K562 (cell line): ENCODE measurements around the gene CMTM4. TPM values are rescaled to one million over a fixed set of nuclear protein-coding genes. Genes with fewer than 3 reads are reported as not detected.

Source experiments
- ATAC-seq: fragments of 200-7000 bp; cut with Tn5 transposase; 3 replicates; pipeline ENCODE4 v1.9.1; 2020; ENCODE audit warnings: moderate library complexity
- BruUV-seq: library from RNA; stranded (reverse); fragments of 400-500 nt; replicated peaks from 2 replicates; lab custom pipeline; 2021; lab: Mats Ljungman, UMichigan
- CTCF ChIA-PET: fragments of 300-600 bp; formaldehyde crosslinking; extraction: SDS; loops from one replicate; lab custom pipeline; 2021; ENCODE audit warnings: low intra/inter-chr PET ratio; lab: Yijun Ruan, JAX
- POLR2A ChIA-PET: fragments of 300-600, 350-650 bp; sonication (Branson Sonifier 250); formaldehyde crosslinking; extraction: SDS; loops from one replicate; lab custom pipeline; 2021; ENCODE audit warnings: antibody characterized with exemption, inconsistent platforms; lab: Yijun Ruan, JAX
- DNase-seq, 4 experiments: peaks; one replicate each; pipeline versions ENCODE4 v3.0.0 to v3.0.0-alpha.2; 2011 to 2018; ENCODE audit warnings: low spot score in 3 of 4, mixed read lengths in 3 of 4; ENCODE audit errors: extremely low read depth in 1 of 4
- FAIRE-seq: peaks from 2 replicates; lab custom pipeline; 2011; peaks lifted over from hg19 to GRCh38; lab: Jason Lieb, UNC
- H2AFZ ChIP-seq: 2 replicates; pipeline ENCODE4 v1.6.0; 2011; ENCODE audit warnings: low read depth, low read length, control low read depth, inconsistent platforms
- H3K27ac ChIP-seq: fragments of 200-600 bp; 3 replicates; pipeline ENCODE4 v1.8.0; 2011; ENCODE audit warnings: low read depth, mild to moderate bottlenecking, control low read depth, inconsistent platforms, low read length, moderate library complexity, mixed read lengths; ENCODE audit errors: extremely low read depth
- H3K27me3 ChIP-seq, 2 experiments: fragments of 300-600 bp in 1 of 2; 2 replicates in 1 of 2; 3 replicates in 1 of 2; pipeline versions ENCODE4 v1.6.0 to v1.8.0; 2011; ENCODE audit warnings: inconsistent platforms in 2 of 2, low read length in 2 of 2, mild to moderate bottlenecking in 1 of 2, mixed read lengths in 1 of 2, moderate library complexity in 1 of 2; ENCODE audit not compliant: control insufficient read depth in 2 of 2, insufficient read depth in 2 of 2
- H3K36me3 ChIP-seq: fragments of 300-600 bp; 3 replicates; pipeline ENCODE4 v1.8.0; 2011; ENCODE audit warnings: mild to moderate bottlenecking, low read length, inconsistent platforms; ENCODE audit not compliant: control insufficient read depth, insufficient read depth
- H3K4me1 ChIP-seq, 2 experiments: fragments of 200-600 bp in 1 of 2; replicated peaks in 1 of 2; 2 replicates in 1 of 2; 3 replicates in 1 of 2; pipeline versions ENCODE4 v1.5.1 to v1.8.0; 2011; ENCODE audit warnings: inconsistent platforms in 2 of 2, low read length in 2 of 2, mild to moderate bottlenecking in 1 of 2, mixed read lengths in 1 of 2, moderate library complexity in 1 of 2; ENCODE audit not compliant: control insufficient read depth in 2 of 2, insufficient read depth in 2 of 2
- H3K4me2 ChIP-seq: 2 replicates; pipeline ENCODE4 v1.6.1; 2011; ENCODE audit warnings: low read length, control low read depth, inconsistent platforms, mixed read lengths; ENCODE audit not compliant: insufficient read depth
- H3K4me3 ChIP-seq: fragments of 200-600 bp; sonication (generic), shearing (Covaris generic); 2 replicates; pipeline ENCODE4 v1.5.1; 2016; ENCODE audit warnings: control low read depth, inconsistent platforms
- H3K79me2 ChIP-seq: fragments of 200-600 bp; 3 replicates; pipeline ENCODE4 v1.8.0; 2011; ENCODE audit warnings: low read length, inconsistent platforms; ENCODE audit not compliant: control insufficient read depth, insufficient read depth
- H3K9ac ChIP-seq, 2 experiments: 2 replicates each; pipeline versions ENCODE4 v1.6.0 to v1.6.1; 2011; ENCODE audit warnings: low read depth in 2 of 2, low read length in 2 of 2, control low read depth in 1 of 2, inconsistent platforms in 1 of 2, mild to moderate bottlenecking in 1 of 2, mixed read lengths in 1 of 2; ENCODE audit not compliant: insufficient read depth in 1 of 2
- H3K9me1 ChIP-seq: one replicate; pipeline ENCODE4 v1.6.0; 2011; ENCODE audit warnings: inconsistent platforms, mild to moderate bottlenecking, low read length, moderate library complexity; ENCODE audit not compliant: control insufficient read depth, insufficient read depth
- H3K9me3 ChIP-seq: replicated peaks from 2 replicates; pipeline ENCODE4 v1.5.1; 2011; ENCODE audit warnings: low read depth, low read length, inconsistent platforms; ENCODE audit not compliant: control insufficient read depth, insufficient read depth
- H4K20me1 ChIP-seq: replicated peaks from 2 replicates; pipeline ENCODE4 v1.6.1; 2011; ENCODE audit warnings: low read length, inconsistent platforms, mixed read lengths; ENCODE audit not compliant: control insufficient read depth, insufficient read depth
- BCOR ChIP-seq: fragments of 450-650 bp; IDR thresholded peaks from 2 replicates; pipeline ENCODE4 v1.6.1; 2016
- BRF1 ChIP-seq: IDR thresholded peaks from 3 replicates; pipeline ENCODE4 v1.6.1; 2011; ENCODE audit warnings: borderline replicate concordance, mild to moderate bottlenecking; ENCODE audit not compliant: insufficient read length; ENCODE audit errors: extremely low read depth
- EP300 ChIP-seq: IDR thresholded peaks from 2 replicates; pipeline ENCODE4 v1.6.1; 2012; ENCODE audit warnings: low read length, improper control_type of control experiment
- ETV1 ChIP-seq: fragments of 450-650 bp; conservative IDR thresholded peaks from 2 replicates; pipeline ENCODE4 v1.6.1; 2016; ENCODE audit warnings: missing genetic modification characterization, control low read depth, low read depth, missing compliant biosample characterization
- HMG20B ChIP-seq: fragments of 250-450 bp; sonication (Bioruptor Pico); IDR thresholded peaks from 2 replicates; pipeline ENCODE4 v1.5.0; 2021; ENCODE audit warnings: mild to moderate bottlenecking
- LARP7 ChIP-seq: fragments of 450-650 bp; IDR thresholded peaks from 2 replicates; pipeline ENCODE4 v1.6.1; 2016
- NR2C2 ChIP-seq, 2 experiments: fragments of 200-800 bp in 1 of 2; sonication (Bioruptor generic) in 1 of 2; sonication (generic) in 1 of 2; formaldehyde crosslinking in 1 of 2; IDR thresholded peaks; 2 replicates each; pipeline versions ENCODE4 v1.6.1 to v1.8.0; 2016 to 2022; ENCODE audit warnings: mild to moderate bottlenecking in 1 of 2, missing compliant biosample characterization in 1 of 2, missing genetic modification characterization in 1 of 2, missing genetic modification reagents in 1 of 2
- RERE ChIP-seq: sonication (generic); formaldehyde crosslinking; IDR thresholded peaks from 2 replicates; pipeline ENCODE4 v1.8.0; 2023; ENCODE audit warnings: missing genetic modification reagents, mild to moderate bottlenecking, borderline replicate concordance
- SMAD3 ChIP-seq: fragments of 450-650 bp; formaldehyde crosslinking; conservative IDR thresholded peaks from 2 replicates; pipeline ENCODE4 v1.4.0; 2020; ENCODE audit warnings: mild to moderate bottlenecking
- STAT5B ChIP-seq: fragments of 250-450 bp; sonication (Bioruptor Pico); IDR thresholded peaks from 2 replicates; pipeline ENCODE4 v1.8.0; 2021; ENCODE audit warnings: mild to moderate bottlenecking, inconsistent platforms
- ZNF217 ChIP-seq: sonication (generic); formaldehyde crosslinking; IDR thresholded peaks from 2 replicates; pipeline ENCODE4 v1.8.0; 2022; ENCODE audit warnings: mild to moderate bottlenecking, missing genetic modification reagents
- WGBS: fragments of 100-300 bp; shearing (Covaris generic); methylation state at CpG from one replicate; pipeline ENCODE4 v1.1.6; 2016; ENCODE audit warnings: low coverage, mixed read lengths; ENCODE audit not compliant: insufficient coverage; ENCODE audit errors: missing lambda C conversion rate; 5-methylcytosine and 5-hydroxymethylcytosine counted together
- in situ Hi-C: fragments of 300-500 bp; cut with MboI; formaldehyde crosslinking; loops from 4 replicates; pipeline ENCODE4 v1.15.0; 2018; ENCODE audit warnings: inconsistent platforms, mixed read lengths
- intact Hi-C: fragments of 100-400 bp; cut with micrococcal nuclease; formaldehyde crosslinking; loops from 2 replicates; pipeline ENCODE4 v1.14.2; 2022
- polyA plus RNA-seq, 8 experiments: library from polyadenylated mRNA; depleted of rRNA in 4 of 8; stranded (reverse) in 5 of 8; unstranded in 3 of 8; fragments of >200 nt; fragmentation: Nextera tagmentation in 2 of 8; fragmentation: Illumina TruSeq in 1 of 8; extraction: Ambion mirVana in 2 of 8; extraction: Trizol in 1 of 8; gene quantifications; 2 replicates each; pipeline versions ENCODE4 v1.2.1 to v1.2.3, GENCODE V29; 2011 to 2014; ENCODE audit warnings: inconsistent platforms in 1 of 8, missing spikeins in 1 of 8
- total RNA-seq, 7 experiments: library from RNA; depleted of rRNA in 6 of 7; stranded (reverse); fragments of >200 nt in 6 of 7; fragmentation: Illumina TruSeq in 2 of 7; extraction: Trizol in 2 of 7; gene quantifications; 2 replicates each; pipeline versions ENCODE4 v1.2.1 to v1.2.3, GENCODE V29; 2011 to 2021; ENCODE audit warnings: low replicate concordance in 1 of 7

CMTM4 gene
- total and polyA plus RNA-seq, 9 of the 15 experiments (the other 6 are each of a cell fraction or from before 2014, with no cell fraction given), result 2.0 to 21.3 (median 12.5) TPM

GRCh38 chr16:66585481-66586239 is 110.9 kb downstream of the CMTM4 start:
- Histone ChIP-seq H3K4me3 (no peak overlapping the region), H3K9ac (no peak overlapping the region), H3K79me2 (no peaks in the 10 kb centered on the region), H3K9me1 (no peaks in the 10 kb centered on the region), H4K20me1 (no peaks in the 10 kb centered on the region), H2AFZ (no peak overlapping the region), H3K9me3 (no peaks in the 10 kb centered on the region), H3K4me1 (no peaks in the 10 kb centered on the region; a peak in 1 of 5 replicates), H3K4me2 (no peak overlapping the region), H3K27ac (no peak overlapping the region), H3K36me3 (no peaks in the 10 kb centered on the region), H3K27me3 (no peaks in the 10 kb centered on the region)
- TF ChIP-seq BRF1, result no peak
- TF ChIP-seq NR2C2 (CRISPR knock-in tag; IDR thresholded peaks at IDR 0.05), result no peak
- TF ChIP-seq NR2C2 (tag; IDR thresholded peaks at IDR 0.05), result no peak
- no peak for TF ChIP-seq RERE (CRISPR knock-in tag)
- TF ChIP-seq HMG20B (CRISPR knock-in tag), result no peak
- TF ChIP-seq SMAD3 (CRISPR knock-in tag), result no peak
- no peak for TF ChIP-seq ZNF217 (CRISPR knock-in tag)
- TF ChIP-seq ETV1 (tag), result no peak
- TF ChIP-seq EP300, result no peak
- no peak for TF ChIP-seq LARP7
- TF ChIP-seq BCOR, result no peak
- TF ChIP-seq STAT5B (CRISPR knock-in tag), result no peak
- ChIA-PET POLR2A (interaction anchor here (0.6 kb wide), 1 partner anchor 9 kb away, joined by 3 read pairs; no protein-coding TSS in a partner anchor), CTCF (no interaction called here)
- 33% methylated on average over 10 of the region's 10 CpGs for WGBS
- intact Hi-C loops (no loop called here), in situ Hi-C loops (no loop called here)
- ATAC-seq (no peak), FAIRE-seq (no peak), DNase-seq (no peak)
- BruUV-seq, result no TSS peak
